ENCODE measurements around the gene PRDM4. TPM values are rescaled to one million over a fixed set of nuclear protein-coding genes. Genes with fewer than 3 reads are reported as not detected.
A peak's percentile ranks its signal among the peaks of the same experiment; 100 is the strongest.

The PRDM4 gene
- total and polyA plus RNA-seq, 2 donors (not counting 1 experiment from before 2014, with no cell fraction given): 22.5 to 23.9 TPM

GRCh38 chr12:107764626-107765025 lies 3.7 kb upstream of the PRDM4 start:
- Histone ChIP-seq H3K79me2 (ENCODE audit: control insufficient read depth, insufficient read depth, low read length) (peaks cover 11% of the 10 kb centered on the region), H3K9ac (ENCODE audit: insufficient read depth, low read length) (no peak overlapping the region), H3K4me3 (replicated peaks in 1 of 4; ENCODE audit: control extremely low read depth in 1 of 4, insufficient read depth in 1 of 4, low read depth in 3 of 4, low read length in 4 of 4) (no peak overlapping the region), H3K27ac (ENCODE audit: insufficient read depth, low read length) (no peak overlapping the region), H3K27me3 (ENCODE audit: control insufficient read depth, insufficient read depth, low read length) (no peaks in the 10 kb centered on the region), H3K9me3 (ENCODE audit: control insufficient read depth, insufficient read depth, low read depth, low read length) (no peaks in the 10 kb centered on the region), H4K20me1 (ENCODE audit: control insufficient read depth, extremely low read depth, insufficient read depth, low read length) (no peaks in the 10 kb centered on the region), H3K36me3 (ENCODE audit: control insufficient read depth, insufficient read depth, low read length) (no peaks in the 10 kb centered on the region), H2AFZ (ENCODE audit: low read length) (no peak overlapping the region), H3K4me2 (ENCODE audit: extremely low read depth, insufficient read depth, low read length) (no peak overlapping the region), H3K4me1 (ENCODE audit: control insufficient read depth, extremely low read depth, insufficient read depth, low read length) (no peaks in the 10 kb centered on the region)
- no peak for DNase-seq (ENCODE audit: low read depth in 2 of 2)
- TF ChIP-seq CTCF (conservative IDR thresholded peaks at IDR 0.05 in 1 of 2, IDR thresholded peaks at IDR 0.05 in 1 of 2; ENCODE audit: low read depth in 1 of 2, low read length in 2 of 2) (no peak), EZH2 (IDR thresholded peaks at IDR 0.05; ENCODE audit: low read length, missing control alignments) (no peak)

- Histone ChIP-seq H3K4me2 (ENCODE audit: extremely low read depth, insufficient read depth, low read length) (no peak overlapping the region), H3K79me2 (ENCODE audit: control insufficient read depth, insufficient read depth, low read length) (peaks cover 28% of the 10 kb centered on the region), H3K27me3 (ENCODE audit: control insufficient read depth, insufficient read depth, low read length) (no peaks in the 10 kb centered on the region), H4K20me1 (ENCODE audit: control insufficient read depth, extremely low read depth, insufficient read depth, low read length) (no peaks in the 10 kb centered on the region), H2AFZ (ENCODE audit: low read length) (no peak overlapping the region), H3K36me3 (ENCODE audit: control insufficient read depth, insufficient read depth, low read length) (peaks cover 3% of the 10 kb centered on the region), H3K4me1 (ENCODE audit: control insufficient read depth, extremely low read depth, insufficient read depth, low read length) (peaks cover 3% of the 10 kb centered on the region), H3K9me3 (ENCODE audit: control insufficient read depth, insufficient read depth, low read depth, low read length) (no peaks in the 10 kb centered on the region), H3K27ac (ENCODE audit: insufficient read depth, low read length) (no peak overlapping the region), H3K4me3 (replicated peaks in 1 of 4; ENCODE audit: control extremely low read depth in 1 of 4, insufficient read depth in 1 of 4, low read depth in 3 of 4, low read length in 4 of 4) (no peak overlapping the region), H3K9ac (ENCODE audit: insufficient read depth, low read length) (no peak overlapping the region)
- no peak for TF ChIP-seq CTCF (conservative IDR thresholded peaks at IDR 0.05 in 1 of 2, IDR thresholded peaks at IDR 0.05 in 1 of 2; ENCODE audit: low read depth in 1 of 2, low read length in 2 of 2)
- TF ChIP-seq EZH2 (IDR thresholded peaks at IDR 0.05; ENCODE audit: low read length, missing control alignments): no peak
- no peak for DNase-seq (ENCODE audit: low read depth in 2 of 2)
Measured at GRCh38 chr12:107762874-107763273, 1.9 kb upstream of the PRDM4 start.

GRCh38 chr12:107761502-107761904 lies 566 bp upstream of the PRDM4 start:
- H3K4me1 ChIP-seq (ENCODE audit: control insufficient read depth, extremely low read depth, insufficient read depth, low read length): peaks cover 3% of the 10 kb centered on the region
- H3K4me3 ChIP-seq (replicated peaks in 1 of 4; ENCODE audit: control extremely low read depth in 1 of 4, insufficient read depth in 1 of 4, low read depth in 3 of 4, low read length in 4 of 4): peak overlapping the region; percentile 45 to 89 (median 78)
- peak overlapping the region; percentile 79 for H3K4me2 ChIP-seq (ENCODE audit: extremely low read depth, insufficient read depth, low read length)
- peak overlapping the region; percentile 96 for H2AFZ ChIP-seq (ENCODE audit: low read length)
- DNase-seq (ENCODE audit: low read depth in 2 of 2): no peak
- peaks cover 3% of the 10 kb centered on the region for H3K36me3 ChIP-seq (ENCODE audit: control insufficient read depth, insufficient read depth, low read length)
- TF ChIP-seq CTCF (conservative IDR thresholded peaks at IDR 0.05 in 1 of 2, IDR thresholded peaks at IDR 0.05 in 1 of 2; ENCODE audit: low read depth in 1 of 2, low read length in 2 of 2) (no peak), EZH2 (IDR thresholded peaks at IDR 0.05; ENCODE audit: low read length, missing control alignments) (no peak)
- H3K27me3 ChIP-seq (ENCODE audit: control insufficient read depth, insufficient read depth, low read length): no peaks in the 10 kb centered on the region
- H3K27ac ChIP-seq (ENCODE audit: insufficient read depth, low read length): peak overlapping the region; percentile 43
- peak overlapping the region; percentile 25 for H3K9ac ChIP-seq (ENCODE audit: insufficient read depth, low read length)
- peaks cover 40% of the 10 kb centered on the region for H3K79me2 ChIP-seq (ENCODE audit: control insufficient read depth, insufficient read depth, low read length)
- no peaks in the 10 kb centered on the region for H4K20me1 ChIP-seq (ENCODE audit: control insufficient read depth, extremely low read depth, insufficient read depth, low read length)
- no peaks in the 10 kb centered on the region for H3K9me3 ChIP-seq (ENCODE audit: control insufficient read depth, insufficient read depth, low read depth, low read length)

Measured in fibroblast of lung (primary cell).